ENCODE results near the gene TMPRSS2.

Gene TMPRSS2

DNA sequence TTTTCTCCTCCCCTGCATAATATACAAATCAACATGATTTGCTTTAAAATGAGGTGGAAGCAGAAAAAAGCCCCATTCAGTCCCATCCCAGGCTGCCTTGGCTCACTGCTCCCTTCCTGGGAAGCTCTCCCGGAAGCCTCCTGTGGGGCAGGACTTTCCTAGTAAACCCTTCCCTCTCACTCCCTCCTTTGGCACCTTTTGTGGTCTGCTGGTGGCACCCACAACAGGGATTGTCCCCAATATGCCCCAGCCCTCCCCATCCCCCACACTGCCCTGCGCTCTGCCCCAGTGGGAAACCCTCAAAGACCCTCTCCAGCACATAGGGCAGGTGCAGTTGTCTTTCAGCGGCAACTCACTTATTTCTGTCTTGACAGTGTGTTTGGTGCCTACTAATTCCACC is 1.8 kb upstream of the TMPRSS2 start:
- TF ChIP-seq, protein P1, sequence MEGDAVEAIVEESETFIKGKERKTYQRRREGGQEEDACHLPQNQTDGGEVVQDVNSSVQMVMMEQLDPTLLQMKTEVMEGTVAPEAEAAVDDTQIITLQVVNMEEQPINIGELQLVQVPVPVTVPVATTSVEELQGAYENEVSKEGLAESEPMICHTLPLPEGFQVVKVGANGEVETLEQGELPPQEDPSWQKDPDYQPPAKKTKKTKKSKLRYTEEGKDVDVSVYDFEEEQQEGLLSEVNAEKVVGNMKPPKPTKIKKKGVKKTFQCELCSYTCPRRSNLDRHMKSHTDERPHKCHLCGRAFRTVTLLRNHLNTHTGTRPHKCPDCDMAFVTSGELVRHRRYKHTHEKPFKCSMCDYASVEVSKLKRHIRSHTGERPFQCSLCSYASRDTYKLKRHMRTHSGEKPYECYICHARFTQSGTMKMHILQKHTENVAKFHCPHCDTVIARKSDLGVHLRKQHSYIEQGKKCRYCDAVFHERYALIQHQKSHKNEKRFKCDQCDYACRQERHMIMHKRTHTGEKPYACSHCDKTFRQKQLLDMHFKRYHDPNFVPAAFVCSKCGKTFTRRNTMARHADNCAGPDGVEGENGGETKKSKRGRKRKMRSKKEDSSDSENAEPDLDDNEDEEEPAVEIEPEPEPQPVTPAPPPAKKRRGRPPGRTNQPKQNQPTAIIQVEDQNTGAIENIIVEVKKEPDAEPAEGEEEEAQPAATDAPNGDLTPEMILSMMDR (IDR thresholded peaks at IDR 0.05; ENCODE audit: insufficient read depth, low read length, poor library complexity, severe bottlenecking) = no peak
- no peak for DNase-seq (ENCODE audit: extremely low read depth, insufficient read length)
- Histone ChIP-seq H3K4me3 (replicated peaks; ENCODE audit: low read depth, low read length) (no peak overlapping the region), H3K36me3 (ENCODE audit: control insufficient read depth, insufficient read depth, low read length) (no peaks in the 10 kb centered on the region), H3K27me3 (replicated peaks; ENCODE audit: control insufficient read depth, insufficient read depth, low read length) (peaks cover 2% of the 10 kb centered on the region; the same call in 1 of the 2 replicates)

DNA sequence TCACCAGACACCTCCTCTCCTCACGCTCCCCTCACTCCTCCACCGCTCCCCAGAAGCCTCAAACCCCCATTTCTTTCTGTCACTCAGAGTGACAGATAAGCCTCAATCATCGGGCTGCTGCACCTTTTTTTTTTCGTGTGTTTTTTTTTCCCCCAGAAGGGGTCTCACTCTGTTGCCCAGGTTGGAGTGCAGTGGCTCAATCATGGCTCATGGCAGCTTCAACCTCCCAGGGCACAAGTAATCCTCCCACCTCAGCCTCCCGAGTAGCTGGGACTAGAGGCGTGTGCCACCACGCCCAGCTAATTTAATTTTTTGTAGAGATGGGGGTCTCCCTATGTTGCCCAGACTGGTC is 1.2 kb upstream of the TMPRSS2 start:
- no peak overlapping the region for H3K4me3 ChIP-seq (replicated peaks; ENCODE audit: low read depth, low read length)
- H3K36me3 ChIP-seq (ENCODE audit: control insufficient read depth, insufficient read depth, low read length) = no peaks in the 10 kb centered on the region
- DNase-seq (ENCODE audit: extremely low read depth, insufficient read length) = no peak
- TF ChIP-seq, protein P1 (IDR thresholded peaks at IDR 0.05; ENCODE audit: insufficient read depth, low read length, poor library complexity, severe bottlenecking) = no peak
- peaks cover 2% of the 10 kb centered on the region; the same call in 1 of the 2 replicates for H3K27me3 ChIP-seq (replicated peaks; ENCODE audit: control insufficient read depth, insufficient read depth, low read length)

DNA sequence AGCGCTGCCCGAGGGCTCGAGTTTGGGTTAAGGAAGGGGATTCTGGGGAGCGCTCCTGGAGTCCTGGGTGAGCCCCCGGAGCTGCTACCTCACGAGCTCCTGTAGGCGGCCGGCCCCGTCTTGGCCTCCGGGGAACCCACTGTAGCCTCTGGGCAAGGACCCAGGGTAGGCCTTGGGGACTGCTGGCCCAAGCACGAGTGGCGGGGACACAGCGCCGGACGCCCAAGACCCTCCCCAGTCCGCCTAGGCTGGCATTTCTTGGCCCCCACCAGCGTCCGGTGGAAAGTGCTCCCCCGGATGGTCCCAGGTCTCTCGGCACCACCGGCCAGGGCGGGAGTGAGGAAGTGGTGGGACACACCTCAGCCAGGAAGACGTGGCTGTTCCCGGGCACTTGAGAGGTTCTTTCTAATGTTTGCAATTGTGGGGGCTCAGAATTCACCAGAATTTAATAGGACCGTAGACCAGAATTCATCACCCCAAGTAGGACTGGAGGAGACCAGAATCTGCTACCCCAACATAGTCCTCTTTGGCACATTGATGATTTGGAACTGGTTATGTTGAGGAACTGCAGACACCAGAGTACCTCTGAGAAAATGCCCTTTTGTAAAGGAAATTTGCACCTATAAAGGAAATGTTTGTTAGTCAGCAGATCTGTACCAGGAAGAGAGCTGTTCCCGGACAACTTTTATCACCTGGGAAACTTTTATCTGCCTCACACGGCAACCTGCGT is 622 bp upstream of the TMPRSS2 start:
- H3K4me3 ChIP-seq (replicated peaks; ENCODE audit: low read depth, low read length) = no peak overlapping the region
- no peaks in the 10 kb centered on the region for H3K36me3 ChIP-seq (ENCODE audit: control insufficient read depth, insufficient read depth, low read length)
- TF ChIP-seq, protein P1 (IDR thresholded peaks at IDR 0.05; ENCODE audit: insufficient read depth, low read length, poor library complexity, severe bottlenecking) = no peak
- H3K27me3 ChIP-seq (replicated peaks; ENCODE audit: control insufficient read depth, insufficient read depth, low read length) = peaks cover 2% of the 10 kb centered on the region; the same call in 1 of the 2 replicates
- DNase-seq (ENCODE audit: extremely low read depth, insufficient read length) = no peak

DNA sequence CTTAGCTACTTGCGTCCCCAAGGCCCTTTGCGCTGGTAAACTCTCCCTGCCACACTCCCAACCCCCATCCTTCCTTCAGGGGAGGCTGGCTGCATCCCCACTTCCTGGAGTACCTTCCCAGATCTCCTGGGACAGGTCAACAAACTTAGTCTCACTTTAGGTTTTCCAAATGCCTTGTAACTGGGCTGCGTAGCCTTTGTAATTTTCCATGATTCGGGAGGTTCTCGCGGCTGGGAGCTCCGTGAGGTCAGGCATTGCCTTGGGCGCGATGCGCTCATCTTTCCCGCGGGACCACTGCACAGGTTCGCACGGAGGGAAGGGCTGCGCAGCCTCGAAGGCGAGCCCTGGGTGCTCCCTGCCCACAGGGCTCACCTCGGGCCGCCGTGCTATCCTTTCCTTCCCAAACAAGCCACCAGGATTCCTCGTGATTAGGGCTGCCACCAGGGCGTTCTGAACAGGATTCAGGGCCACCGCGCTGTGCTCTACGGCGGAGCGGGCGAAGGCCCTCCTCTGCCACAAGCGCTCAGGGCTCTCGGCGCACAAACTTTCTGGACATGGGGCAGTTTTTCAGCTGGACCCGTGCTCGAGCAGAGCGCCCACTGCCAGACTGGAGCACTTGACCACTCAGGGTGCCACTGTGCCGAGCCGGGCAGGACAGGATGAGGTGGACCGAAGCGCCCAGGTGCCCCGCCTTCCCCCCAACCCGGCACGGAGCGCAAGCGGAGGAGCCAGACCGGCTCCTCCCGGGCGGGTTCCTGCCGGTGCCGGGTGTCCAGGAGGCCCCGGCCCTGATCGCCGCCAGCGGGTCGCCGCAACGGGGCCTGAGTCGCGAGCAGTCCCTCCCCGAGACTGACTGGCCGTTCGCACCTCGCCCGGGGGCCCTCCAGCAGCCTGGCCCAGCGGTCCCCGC is 1.1 kb downstream of the TMPRSS2 start:
- no peaks in the 10 kb centered on the region for H3K36me3 ChIP-seq (ENCODE audit: control insufficient read depth, insufficient read depth, low read length)
- H3K4me3 ChIP-seq (replicated peaks; ENCODE audit: low read depth, low read length) = no peak overlapping the region
- peaks cover 2% of the 10 kb centered on the region; the same call in 1 of the 2 replicates for H3K27me3 ChIP-seq (replicated peaks; ENCODE audit: control insufficient read depth, insufficient read depth, low read length)
- DNase-seq (ENCODE audit: extremely low read depth, insufficient read length) = no peak
- TF ChIP-seq, protein P1 (IDR thresholded peaks at IDR 0.05; ENCODE audit: insufficient read depth, low read length, poor library complexity, severe bottlenecking) = no peak

DNA sequence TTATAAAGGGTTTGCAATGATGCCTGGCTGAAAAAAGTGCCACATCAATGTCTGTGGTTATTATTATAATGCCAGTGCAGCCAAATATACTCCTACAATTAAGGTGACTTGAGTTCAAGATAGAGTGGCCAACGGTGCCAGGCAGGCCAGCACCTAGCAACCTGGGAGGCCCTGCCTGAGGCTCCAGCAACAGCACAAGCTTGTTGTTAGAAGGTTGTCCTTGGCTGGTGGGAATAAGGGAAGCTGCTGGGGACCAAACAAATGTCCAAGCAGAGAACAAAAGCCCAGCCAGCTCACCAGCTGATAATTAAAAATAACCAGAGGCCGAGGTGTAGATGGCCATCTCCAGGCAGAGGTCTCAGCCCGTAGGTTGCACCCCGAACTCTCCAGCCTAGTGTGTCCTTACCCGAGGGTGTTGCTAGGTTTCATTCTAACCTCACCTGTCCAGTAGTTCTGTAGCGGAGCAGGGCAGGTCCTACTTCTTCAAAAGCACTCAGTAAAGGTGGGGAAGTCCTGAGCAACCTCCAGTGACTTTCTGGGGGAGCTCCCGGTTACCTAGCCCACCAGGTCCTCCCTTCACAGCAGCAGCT is 1.9 kb downstream of the TMPRSS2 start:
- no peak for DNase-seq (ENCODE audit: extremely low read depth, insufficient read length)
- H3K27me3 ChIP-seq (replicated peaks; ENCODE audit: control insufficient read depth, insufficient read depth, low read length) = peaks cover 2% of the 10 kb centered on the region; the same call in 1 of the 2 replicates
- TF ChIP-seq, protein P1 (IDR thresholded peaks at IDR 0.05; ENCODE audit: insufficient read depth, low read length, poor library complexity, severe bottlenecking) = no peak
- H3K4me3 ChIP-seq (replicated peaks; ENCODE audit: low read depth, low read length) = no peak overlapping the region
- no peaks in the 10 kb centered on the region for H3K36me3 ChIP-seq (ENCODE audit: control insufficient read depth, insufficient read depth, low read length)

All from GM06990 (cell line).